Lower lobe of right lung (tissue), 2 donors: ENCODE data around the gene CLK2. TPM values are rescaled to one million over a fixed set of nuclear protein-coding genes. Genes with fewer than 3 reads are reported as not detected.
"Not testable (repeated sequence)": the region's sequence is repeated elsewhere in the genome, so short reads cannot be mapped to it uniquely, and the experiment has no call there.

Experiments used
- ATAC-seq, 2 donors: fragments of 200-7000 bp; cut with Tn5 transposase; one replicate each; pipeline ENCODE4 v1.9.1; 2020 to 2022; ENCODE audit warnings: mild to moderate bottlenecking in 2 of 2, moderate library complexity in 2 of 2
- DNase-seq: peaks from one replicate; pipeline ENCODE4 v3.0.0-alpha.2; 2020
- H3K27ac ChIP-seq: fragments of 200-600 bp; one replicate; pipeline ENCODE4 v1.8.0; 2022
- H3K27me3 ChIP-seq: fragments of 200-600 bp; one replicate; pipeline ENCODE4 v1.8.0; 2022; ENCODE audit warnings: low read depth
- H3K36me3 ChIP-seq: fragments of 200-600 bp; one replicate; pipeline ENCODE4 v1.8.0; 2022; ENCODE audit warnings: mild to moderate bottlenecking
- H3K4me1 ChIP-seq: fragments of 200-600 bp; one replicate; pipeline ENCODE4 v1.8.0; 2022
- H3K4me3 ChIP-seq: fragments of 200-600 bp; one replicate; pipeline ENCODE4 v1.8.0; 2022; ENCODE audit warnings: mild to moderate bottlenecking
- H3K9me3 ChIP-seq: fragments of 200-600 bp; one replicate; pipeline ENCODE4 v1.8.0; 2022
- CTCF ChIP-seq: fragments of 200-600 bp; IDR thresholded peaks from one replicate; pipeline ENCODE4 v1.8.0; 2022; ENCODE audit warnings: antibody characterized with exemption, mild to moderate bottlenecking
- intact Hi-C: fragments of 100-400 bp; cut with DNase I; formaldehyde crosslinking; loops from one replicate; pipeline ENCODE4 v1.11.0; 2022
- total RNA-seq: library from RNA; stranded (reverse); fragmentation: NEBNext Ultra II Directional; extraction: Animal tissue kit (Norgen Biotek cat#: 25700); gene quantifications from one replicate; pipeline ENCODE4 v1.2.1, GENCODE V29; 2021
- donor health status: DM: no; HTN: yes; CAD: no; lungs with severe emphysema.

Gene CLK2
- total RNA-seq, 1 donor from 2014 or later: 51.1 TPM

- intact Hi-C loops: no loop called here
- Histone ChIP-seq H3K4me3 (no peak overlapping the region), H3K9me3 (no peaks in the 10 kb centered on the region), H3K36me3 (no peaks in the 10 kb centered on the region), H3K4me1 (peaks cover 8% of the 10 kb centered on the region), H3K27me3 (peaks cover 28% of the 10 kb centered on the region), H3K27ac (no peak overlapping the region)
- ATAC-seq: peak in 1 of 2 donors; percentile 13
- no peak for TF ChIP-seq CTCF
- no peak for DNase-seq
These were observed 22.6 kb upstream of the CLK2 start for GRCh38 chr1:155295942-155296267.

- Histone ChIP-seq H3K36me3 (no peaks in the 10 kb centered on the region), H3K4me1 (peaks cover 8% of the 10 kb centered on the region), H3K4me3 (no peak overlapping the region), H3K9me3 (no peaks in the 10 kb centered on the region), H3K27me3 (peaks cover 28% of the 10 kb centered on the region), H3K27ac (no peak overlapping the region)
- ATAC-seq: peak in 1 of 2 donors; percentile 24
- intact Hi-C loops: no loop called here
- DNase-seq: no peak
- no peak for TF ChIP-seq CTCF
These were observed 22.1 kb upstream of the CLK2 start for GRCh38 chr1:155295183-155295941.

- H3K27ac ChIP-seq: no peak overlapping the region
- peaks cover 28% of the 10 kb centered on the region for H3K27me3 ChIP-seq
These were observed 21.3 kb upstream of the CLK2 start for GRCh38 chr1:155294520-155295182.

GRCh38 chr1:155293086-155293749, 19.9 kb upstream of the CLK2 start:
- peaks cover 28% of the 10 kb centered on the region for H3K27me3 ChIP-seq

More at GRCh38 chr1:155294520-155295182, 21.3 kb upstream of the CLK2 start:
- no peak for TF ChIP-seq CTCF
- peaks cover 8% of the 10 kb centered on the region for H3K4me1 ChIP-seq
- no peak overlapping the region for H3K4me3 ChIP-seq
- no peaks in the 10 kb centered on the region for H3K36me3 ChIP-seq
- H3K9me3 ChIP-seq: no peaks in the 10 kb centered on the region
- intact Hi-C loops: no loop called here
- DNase-seq (no peak), ATAC-seq (peak; percentile 19 to 32)

GRCh38 chr1:155291006-155291405, 17.7 kb upstream of the CLK2 start:
- DNase-seq, H3K9me3 ChIP-seq, intact Hi-C loops, H3K27ac ChIP-seq, H3K4me1 ChIP-seq, H3K4me3 ChIP-seq, H3K36me3 ChIP-seq, ATAC-seq: not testable (repeated sequence)
- peaks cover 17% of the 10 kb centered on the region for H3K27me3 ChIP-seq

More at GRCh38 chr1:155293086-155293749, 19.9 kb upstream of the CLK2 start:
- Histone ChIP-seq H3K9me3 (no peaks in the 10 kb centered on the region), H3K4me1 (peaks cover 8% of the 10 kb centered on the region), H3K36me3 (no peaks in the 10 kb centered on the region), H3K27ac (no peak overlapping the region), H3K4me3 (no peak overlapping the region)
- DNase-seq (no peak), ATAC-seq (no peak)
- no peak for TF ChIP-seq CTCF
- intact Hi-C loops: no loop called here
